Body of pancreas (tissue), 4 donors: ENCODE results near the gene SMPD2. TPM values are rescaled to one million over a fixed set of nuclear protein-coding genes. Genes with fewer than 3 reads are reported as not detected.

Source experiments
- ATAC-seq: fragments of 150-250 bp; one replicate; pipeline ENCODE4 v1.9.1; 2016
- DNase-seq, 4 donors: peaks; one replicate each; pipeline ENCODE4 v3.0.0-alpha.2; 2019
- H3K27ac ChIP-seq, 4 donors: fragments of 200-600 bp; sonication (generic); 1 replicate in 3 of 4; 2 replicates in 1 of 4; pipeline versions ENCODE4 v1.5.1 to v1.6.1; 2016 to 2019; ENCODE audit warnings: mild to moderate bottlenecking in 1 of 4, mixed read lengths in 1 of 4, moderate library complexity in 1 of 4
- H3K27me3 ChIP-seq, 2 donors: fragments of 200-600 bp; sonication (generic); one replicate each; pipeline ENCODE4 v1.6.0; 2016; ENCODE audit warnings: mild to moderate bottlenecking in 1 of 2
- H3K36me3 ChIP-seq, 2 donors: fragments of 200-600 bp; sonication (generic); replicated peaks in 1 of 2; 2 replicates each; pipeline ENCODE4 v1.5.1; 2016; ENCODE audit warnings: low read depth in 2 of 2; ENCODE audit not compliant: insufficient read depth in 1 of 2
- H3K4me1 ChIP-seq: fragments of 200-600 bp; sonication (generic); one replicate; pipeline ENCODE4 v1.6.0; 2016
- H3K4me3 ChIP-seq, 2 donors: fragments of 200-600 bp; sonication (generic); 1 replicate in 1 of 2; 2 replicates in 1 of 2; pipeline ENCODE4 v1.5.1; 2016 to 2019
- H3K9me3 ChIP-seq, 3 donors: fragments of 200-600 bp; sonication (generic); 1 replicate in 2 of 3; 2 replicates in 1 of 3; pipeline ENCODE4 v1.5.1; 2016
- CTCF ChIP-seq, 7 experiments: fragments of 450-650 bp in 4 of 7; fragments of 200-600 bp in 3 of 7; sonication (generic) in 3 of 7; IDR thresholded peaks; one replicate each; pipeline ENCODE4 v1.5.1; 2016 to 2019; ENCODE audit warnings: antibody characterized with exemption in 7 of 7
- POLR2A ChIP-seq, 3 donors: fragments of 450-650 bp; IDR thresholded peaks; one replicate each; pipeline ENCODE4 v1.6.1; 2016; ENCODE audit warnings: antibody characterized with exemption in 3 of 3, mild to moderate bottlenecking in 2 of 3
- WGBS, 2 donors: methylation state at CpG; one replicate each; pipeline ENCODE4 v1.1.5; 2017; 5-methylcytosine and 5-hydroxymethylcytosine counted together
- intact Hi-C: fragments of 100-400 bp; cut with DNase I; formaldehyde crosslinking; loops from one replicate; pipeline ENCODE4 v1.15.1; 2023
- total RNA-seq, 2 donors: library from RNA; depleted of rRNA; stranded (reverse); fragments of >200 nt; gene quantifications; one replicate each; pipeline ENCODE4 v1.1.0, GENCODE V29; 2016

Gene SMPD2
- total RNA-seq, 2 donors from 2014 or later, result 8.0 to 13.8 TPM

GRCh38 chr6:109491207-109491938 lies 50.8 kb downstream of the SMPD2 start:
- intact Hi-C loops, result no loop called here
- ATAC-seq (no peak), DNase-seq (no peak)
- H3K4me1 ChIP-seq, result no peaks in the 10 kb centered on the region
- 47 to 59% methylated on average over 5 of the region's 5 CpGs for WGBS, 2 donors
- H3K27ac ChIP-seq, result no peak overlapping the region
- H3K4me3 ChIP-seq, result no peak overlapping the region
- H3K9me3 ChIP-seq, result no peaks in the 10 kb centered on the region
- TF ChIP-seq CTCF (IDR thresholded peaks at IDR 0.05) (no peak), POLR2A (IDR thresholded peaks at IDR 0.05) (no peak)
- H3K36me3 ChIP-seq, result no peaks in the 10 kb centered on the region
- H3K27me3 ChIP-seq, result no peaks in the 10 kb centered on the region

Other genes starting within 250 kb of the SMPD2 start
- gene CD164, start 58.3 kb upstream of the SMPD2 start, total RNA-seq, result 100 to 1,000 TPM in 1 of 2 donors, 10 to 100 TPM in 1; 97.9 to 183 TPM
- 1 to 10 TPM in 1 of 2 donors, not detected in 1; 3.1 TPM for gene PPIL6, start 96 bp upstream of the SMPD2 start, total RNA-seq
- 10 to 100 TPM; 16.1 to 26.0 TPM for gene MICAL1, start 15.0 kb downstream of the SMPD2 start, total RNA-seq
- gene ZBTB24, start 42.5 kb downstream of the SMPD2 start, total RNA-seq, result 1 to 10 TPM; 3.3 to 4.4 TPM